GM12865 (cell line): ENCODE data around the gene CCNK.

Experiments
- DNase-seq: peaks from one replicate; pipeline ENCODE4 v3.0.0; 2010; ENCODE audit warnings: low read depth
- H3K4me3 ChIP-seq: 2 replicates; pipeline ENCODE4 v1.5.1; 2011; ENCODE audit warnings: mild to moderate bottlenecking, low read depth, low read length, control low read depth
- CTCF ChIP-seq: IDR thresholded peaks from 2 replicates; pipeline ENCODE4 v1.5.1; 2011; ENCODE audit warnings: low read length, control low read depth, low read depth, inconsistent platforms; ENCODE audit not compliant: insufficient read depth; ENCODE audit errors: missing control alignments

Gene CCNK

GRCh38 chr14:99522457-99522891 lies 41.3 kb downstream of the CCNK start:
- no peak for TF ChIP-seq CTCF
- DNase-seq: no peak
- no peak overlapping the region for H3K4me3 ChIP-seq

DNA sequence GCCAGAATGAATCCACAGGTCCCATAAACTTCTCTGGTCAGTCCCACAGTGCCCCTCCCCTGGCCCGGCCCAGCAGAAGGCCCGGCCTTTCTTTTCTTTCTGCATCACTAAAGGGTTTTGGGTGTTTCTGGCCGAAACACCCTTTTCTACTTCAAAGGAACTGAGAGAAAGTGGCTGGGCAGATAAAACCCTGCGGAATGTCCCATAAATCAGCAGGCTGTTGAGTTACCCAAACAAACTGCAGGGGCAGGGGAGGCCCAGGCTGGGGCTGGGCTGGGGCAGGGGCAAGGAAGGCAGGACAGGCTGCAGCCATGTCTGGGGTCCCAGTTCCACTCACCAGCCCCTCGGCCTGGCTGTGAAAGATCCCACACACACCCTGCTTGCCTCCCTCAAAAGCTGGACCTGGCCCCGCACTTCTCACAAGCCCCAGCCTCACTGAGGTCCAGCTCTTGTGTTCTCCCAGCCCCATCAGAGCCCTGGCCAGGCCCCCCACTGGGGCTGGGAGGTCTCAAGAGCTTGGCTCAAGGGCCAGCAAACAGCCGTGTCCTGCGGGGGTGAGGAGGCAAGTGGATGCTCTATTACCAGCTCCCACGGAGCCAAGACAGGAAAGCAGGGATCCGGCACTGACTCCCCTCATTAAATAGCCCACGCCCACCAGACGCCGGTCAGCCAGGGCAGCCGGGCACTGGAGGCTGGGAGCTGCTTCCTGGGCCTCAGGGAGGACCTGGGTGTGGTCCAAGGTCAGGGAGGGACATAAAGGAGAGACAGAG lies 41.9 kb downstream of the CCNK start:
- DNase-seq: peak; percentile 25
- TF ChIP-seq CTCF: no peak

DNA sequence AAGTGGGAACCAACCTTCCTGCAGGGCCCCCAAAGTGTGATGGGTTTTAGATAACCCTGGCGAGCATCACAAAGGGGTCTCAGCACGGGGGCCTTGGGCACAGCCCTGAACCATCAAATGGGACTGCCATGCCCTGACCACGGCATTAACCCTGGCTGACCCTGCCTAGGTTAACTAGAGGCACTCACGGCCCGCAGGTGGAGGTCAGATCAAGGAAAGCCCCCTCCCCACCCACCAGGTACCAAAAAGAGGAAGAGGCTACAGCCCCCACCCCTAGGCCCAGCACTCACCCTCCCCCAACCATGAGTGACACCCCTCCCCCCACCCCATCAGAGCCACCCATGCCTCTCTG lies 42.5 kb downstream of the CCNK start:
- no peak for DNase-seq
- no peak for TF ChIP-seq CTCF
- H3K4me3 ChIP-seq: no peak overlapping the region

More for the DNA sequence above, 41.9 kb downstream of the CCNK start:
- no peak overlapping the region for H3K4me3 ChIP-seq

- no peak overlapping the region for H3K4me3 ChIP-seq
- DNase-seq: no peak
- no peak for TF ChIP-seq CTCF
These were observed 43.0 kb downstream of the CCNK start for GRCh38 chr14:99524091-99524661.

DNA sequence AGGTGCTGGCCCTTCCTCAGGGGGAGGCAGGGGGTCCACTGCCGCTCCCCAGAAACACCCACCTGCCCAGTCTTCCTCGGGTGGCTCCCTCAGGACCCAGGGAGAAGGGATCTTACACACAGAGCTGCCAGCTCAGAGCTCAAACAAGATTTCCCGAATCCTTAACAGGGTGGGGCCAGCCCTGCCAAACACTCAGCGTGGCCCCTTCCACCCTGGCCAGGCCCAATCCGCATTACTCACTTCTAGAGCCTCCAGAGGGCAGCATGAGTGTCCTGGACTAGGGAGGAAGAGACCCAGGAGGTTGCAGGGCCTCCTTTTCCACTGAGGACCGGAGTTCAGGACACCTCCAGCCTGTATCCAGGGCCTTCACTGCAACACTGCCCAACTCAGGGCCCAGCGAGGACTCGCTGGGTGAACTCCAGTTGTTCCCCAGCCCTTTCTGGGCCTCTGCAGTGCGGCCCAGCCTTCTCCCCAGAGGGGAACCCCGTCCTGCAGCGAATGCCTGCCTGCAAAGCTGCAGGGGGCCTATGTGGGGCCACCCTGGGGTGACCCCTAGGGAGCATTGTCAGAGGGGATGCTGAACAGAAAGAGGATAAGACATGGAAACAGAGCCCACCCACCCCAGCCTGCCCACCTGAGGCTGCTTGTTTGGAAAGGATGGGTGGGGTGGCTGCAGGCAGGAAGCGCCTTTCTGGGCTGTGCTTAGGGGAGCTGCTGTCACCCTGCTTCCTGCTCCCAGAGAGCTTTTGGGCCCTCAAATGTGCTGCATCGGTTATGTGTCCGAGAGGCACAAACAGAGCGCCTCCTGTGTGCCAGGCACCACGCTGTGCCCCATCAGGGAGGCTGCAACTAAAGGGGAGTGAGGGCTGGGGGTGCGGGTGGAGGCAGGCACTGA lies 43.8 kb downstream of the CCNK start:
- H3K4me3 ChIP-seq: no peak overlapping the region
- DNase-seq: no peak
- TF ChIP-seq CTCF: no peak

- no peak for DNase-seq
- no peak for TF ChIP-seq CTCF
- no peak overlapping the region for H3K4me3 ChIP-seq
These were observed 44.5 kb downstream of the CCNK start for GRCh38 chr14:99525699-99526080.
